CD4-positive, alpha-beta T cell treated with Interleukin-6 at 100 ng/mL for 8 hours (primary cell): ENCODE measurements around the gene TRMT11.
"Not testable (repeated sequence)": the region's sequence is repeated elsewhere in the genome, so short reads cannot be mapped to it uniquely, and the experiment has no call there.

Source experiments
- DNase-seq: peaks from one replicate; pipeline ENCODE4 v3.0.0-alpha.2; 2020; ENCODE audit warnings: mixed read lengths, low spot score

Gene TRMT11

DNA sequence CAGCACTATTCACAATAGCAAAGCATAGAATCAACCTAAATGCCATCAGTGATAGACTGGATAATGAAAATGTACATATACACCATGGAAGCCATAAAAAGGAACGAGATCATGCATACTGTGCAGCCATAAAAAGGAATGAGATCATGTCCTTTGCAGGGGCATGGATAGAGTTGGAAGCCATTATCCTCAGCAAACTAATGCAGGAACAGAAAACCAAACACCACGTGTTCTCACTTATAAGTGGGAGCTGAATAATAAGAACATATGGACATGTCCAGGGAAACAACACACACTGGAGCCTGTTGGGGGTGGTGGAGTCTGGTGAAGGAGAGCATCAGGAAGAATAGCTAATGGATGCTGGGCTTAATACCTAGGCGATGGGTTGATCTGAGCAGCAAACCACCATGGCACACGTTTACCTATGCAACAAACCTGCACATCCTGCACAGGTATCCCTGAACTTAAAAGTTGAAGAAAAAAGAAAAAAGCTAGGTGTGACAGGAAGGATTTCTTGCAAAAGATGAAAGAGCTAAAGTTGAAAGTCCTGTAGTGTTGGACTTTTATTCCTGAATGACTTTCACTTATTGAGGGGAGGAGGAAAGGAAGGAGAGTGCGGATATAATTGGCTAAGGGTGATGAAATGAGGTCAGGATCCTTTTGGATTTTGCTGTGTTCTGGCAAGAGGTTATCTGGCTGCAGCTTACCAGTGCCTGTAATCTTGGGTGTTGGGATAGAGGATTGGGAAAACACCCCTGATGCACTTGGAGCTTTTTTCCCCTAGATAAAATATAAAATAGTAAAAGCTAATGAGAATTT lies 8.5 kb downstream of the TRMT11 start:
- no peak for DNase-seq

DNA sequence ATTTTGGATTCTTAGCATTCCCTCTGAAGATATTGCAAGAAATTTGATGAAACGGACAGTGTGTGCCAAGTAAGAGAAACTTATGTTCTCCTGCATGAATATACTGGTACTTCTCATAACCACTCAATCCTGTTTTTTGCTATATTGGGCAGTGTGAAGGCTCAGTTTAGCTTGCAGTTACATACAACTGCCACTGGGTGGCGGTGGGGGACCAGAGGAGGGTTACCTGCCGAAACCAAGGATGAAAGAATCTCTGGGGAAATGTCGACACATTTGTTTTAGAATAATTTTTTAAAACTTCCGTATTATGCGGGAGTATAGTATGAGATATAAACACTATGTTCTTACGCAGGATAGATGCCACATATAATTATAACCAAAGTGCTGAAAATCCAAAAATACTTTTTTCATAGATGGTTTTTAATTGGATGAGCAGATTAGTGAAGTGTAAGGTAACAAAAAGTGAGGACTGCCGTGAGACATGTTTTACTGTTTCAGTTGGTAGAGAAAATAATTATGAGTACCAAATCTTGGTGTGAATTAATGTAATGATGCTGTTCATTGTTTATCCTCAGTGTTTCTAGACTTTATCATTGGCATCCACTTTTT lies 9.7 kb downstream of the TRMT11 start:
- DNase-seq = peak; percentile 70

DNA sequence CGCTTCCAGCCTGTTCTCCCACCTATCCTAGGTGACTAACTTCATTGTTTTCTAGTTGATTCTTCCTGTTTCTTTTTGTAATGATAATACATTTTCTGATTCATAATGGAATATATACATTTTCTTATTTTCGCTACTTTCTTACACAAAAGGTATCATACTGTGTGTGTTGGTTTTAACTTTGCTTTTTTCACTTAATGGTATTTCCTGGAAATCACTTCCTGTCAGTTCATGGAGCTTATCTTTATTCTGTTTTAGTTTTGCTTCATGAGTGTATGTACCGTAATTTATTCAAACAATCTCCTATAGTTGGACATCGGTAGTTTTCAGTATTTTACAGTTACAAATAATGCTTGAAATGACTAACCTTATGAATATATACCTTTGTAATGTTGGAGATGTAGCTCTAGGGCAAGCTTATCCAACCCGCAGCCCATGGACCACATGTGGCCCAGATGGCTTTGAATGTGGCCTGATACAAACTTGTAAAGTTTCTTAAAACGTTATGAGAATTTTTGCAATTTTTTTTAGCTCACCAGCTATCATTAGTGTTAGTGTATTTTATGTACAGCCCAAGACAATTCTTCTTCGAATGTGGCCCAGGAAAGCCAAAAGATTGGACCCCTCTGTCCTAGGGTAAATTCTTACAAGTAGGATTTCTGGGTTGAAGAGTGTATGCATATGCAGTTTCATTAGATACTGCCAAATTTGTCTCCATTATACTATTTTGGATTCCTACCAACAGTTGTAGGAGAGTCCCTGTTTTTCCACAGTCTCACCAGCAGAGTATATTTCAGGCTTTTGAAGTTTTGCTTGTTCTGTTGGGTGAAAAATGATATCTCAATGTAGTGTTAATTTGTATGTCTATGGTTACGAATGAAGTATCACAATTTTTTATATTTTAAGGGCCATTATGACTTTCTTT lies 16.7 kb downstream of the TRMT11 start:
- DNase-seq = no peak

DNA sequence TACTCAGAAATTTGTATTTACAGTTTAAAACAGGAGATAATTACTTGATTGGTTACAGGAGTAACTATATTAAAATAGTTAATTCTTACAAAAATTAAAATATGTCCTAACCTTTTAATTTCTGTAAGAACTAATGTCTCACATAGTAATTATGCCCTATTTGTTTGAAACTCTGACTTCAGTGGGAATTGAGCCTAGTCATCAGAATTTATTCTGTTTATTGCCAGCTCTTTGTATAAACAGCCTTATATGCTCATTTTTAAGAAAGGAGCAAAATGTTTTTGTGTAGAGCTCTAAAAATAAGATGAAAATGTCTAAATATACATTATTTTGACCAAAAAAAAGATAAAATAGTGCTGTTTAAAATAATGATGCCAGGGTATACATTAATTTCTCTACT lies 21.5 kb downstream of the TRMT11 start:
- DNase-seq = no peak

DNA sequence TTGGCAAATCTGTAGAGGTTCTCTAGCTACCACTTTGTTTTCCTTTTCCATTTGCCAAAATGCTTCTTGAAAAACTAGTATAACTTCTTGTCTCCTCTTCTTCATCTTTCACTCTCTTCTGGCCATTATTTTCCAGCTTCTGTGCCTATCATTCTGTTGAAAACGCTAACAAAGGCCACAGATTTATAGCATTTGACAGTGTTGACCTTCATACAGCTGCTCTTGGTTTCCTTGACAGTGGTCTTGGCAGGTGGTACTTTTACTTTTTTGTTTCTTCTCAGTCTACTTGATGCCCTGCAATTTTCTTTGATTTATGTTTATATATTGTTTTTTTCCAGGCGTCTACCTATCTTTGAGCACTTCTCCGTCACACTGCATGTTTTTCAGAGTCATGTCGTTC lies 23.7 kb downstream of the TRMT11 start:
- DNase-seq = no peak

DNA sequence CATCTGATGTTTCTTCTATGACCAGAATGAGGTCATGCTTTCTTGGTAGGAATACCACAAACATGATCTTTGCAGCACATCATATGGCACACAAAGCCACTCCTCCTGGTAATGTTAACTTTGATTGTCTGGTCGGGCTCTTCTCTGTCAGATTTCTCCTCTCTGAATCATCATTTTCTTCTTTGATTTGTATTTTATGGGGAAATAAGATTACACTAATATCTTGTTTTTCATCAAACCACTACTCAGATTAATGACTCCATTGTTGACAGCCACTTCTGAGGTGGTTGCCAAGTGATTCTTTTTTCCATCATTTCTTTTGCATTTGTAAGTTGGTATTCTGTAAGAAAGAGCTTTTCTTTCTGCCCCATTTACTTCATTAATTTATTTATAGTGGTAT lies 29.5 kb downstream of the TRMT11 start:
- no peak for DNase-seq

DNA sequence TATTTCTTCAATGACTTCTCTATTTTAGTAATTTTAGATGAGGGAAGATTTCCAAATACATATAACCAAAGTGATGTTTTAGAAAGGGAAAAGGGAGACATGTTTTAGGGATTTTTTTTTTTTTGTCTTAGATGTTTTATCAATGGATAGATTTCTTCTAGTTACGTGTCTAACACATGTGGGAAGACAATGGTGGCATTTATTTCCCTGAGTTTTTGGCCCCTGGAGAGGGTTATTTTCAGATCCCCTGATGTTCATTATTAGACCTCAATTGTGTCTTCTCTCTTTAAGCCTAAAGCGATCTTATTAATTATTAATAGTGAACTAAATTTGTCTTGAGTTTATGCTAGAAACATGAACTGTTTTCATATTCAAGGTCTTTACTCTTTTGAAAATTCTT lies 30.3 kb downstream of the TRMT11 start:
- no peak for DNase-seq

DNA sequence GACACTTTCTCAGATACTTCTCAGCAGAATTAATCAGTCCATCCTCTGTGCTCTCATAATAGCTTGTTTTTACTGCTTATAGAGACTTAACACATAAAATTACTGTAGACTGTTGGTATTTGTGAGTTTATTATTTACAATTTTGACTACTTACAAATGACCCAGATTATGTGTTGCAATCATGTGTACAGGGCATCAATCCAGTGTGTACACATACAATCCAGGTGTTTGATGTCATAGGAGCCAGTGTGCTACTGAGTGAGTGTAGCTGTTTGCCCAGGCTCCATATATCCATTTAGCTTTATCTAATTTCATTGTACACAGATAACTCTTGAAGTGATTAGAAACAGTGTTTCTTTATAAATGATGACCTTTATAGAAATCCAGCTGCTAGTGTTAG lies 31.3 kb downstream of the TRMT11 start:
- DNase-seq = no peak

DNA sequence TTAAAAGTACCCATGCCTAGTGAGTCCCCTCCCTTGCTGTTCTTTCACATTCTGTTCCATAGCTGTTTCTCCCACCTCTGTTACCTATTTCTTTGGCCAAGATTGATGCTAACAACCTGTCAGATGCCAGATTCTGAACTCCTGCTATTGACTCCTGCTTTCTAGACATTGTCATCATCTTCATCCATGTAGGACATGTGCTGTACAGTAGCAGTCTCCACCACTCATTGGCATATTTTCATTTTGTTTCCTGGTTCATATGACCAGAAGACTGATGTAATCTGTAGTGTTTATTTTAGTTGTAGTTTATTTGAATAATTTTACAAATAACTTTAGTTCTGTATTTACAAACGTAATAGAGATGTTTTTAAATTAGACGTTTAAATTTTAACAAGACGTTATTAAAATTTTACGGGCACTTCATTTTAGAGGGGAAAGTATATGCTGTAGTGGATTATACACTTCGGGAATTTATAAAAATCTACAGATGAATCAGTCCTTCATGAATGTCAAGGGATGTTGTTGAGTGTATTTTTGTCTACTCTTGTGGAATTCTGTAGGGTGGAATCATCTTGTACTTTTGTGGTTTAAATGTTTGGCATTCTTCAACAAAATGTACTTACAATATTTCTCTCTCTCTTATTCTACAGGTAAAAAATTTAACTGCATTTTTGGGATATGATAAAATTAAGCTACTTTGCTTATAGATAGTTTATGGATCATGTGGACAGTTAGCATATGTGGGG lies 34.1 kb downstream of the TRMT11 start:
- no peak for DNase-seq

DNA sequence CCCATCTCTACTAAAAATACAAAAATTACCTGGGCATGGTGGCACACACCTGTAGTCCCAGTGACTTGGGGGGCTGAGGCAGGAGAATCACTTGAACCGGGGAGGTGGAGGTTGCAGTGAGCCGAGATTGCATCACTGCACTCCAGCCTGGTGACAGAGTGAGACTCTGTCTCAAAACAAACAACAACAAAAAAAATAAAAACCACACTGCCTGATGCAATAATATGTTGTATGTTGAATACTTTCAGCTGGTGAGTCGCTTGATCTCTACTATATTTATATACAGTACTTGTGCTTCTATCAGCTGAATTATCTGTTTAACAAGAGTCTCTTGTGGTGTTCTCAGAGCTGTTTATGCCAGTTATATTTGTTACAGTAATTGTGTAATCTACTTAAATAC lies 37.1 kb downstream of the TRMT11 start:
- DNase-seq = not testable (repeated sequence)

DNA sequence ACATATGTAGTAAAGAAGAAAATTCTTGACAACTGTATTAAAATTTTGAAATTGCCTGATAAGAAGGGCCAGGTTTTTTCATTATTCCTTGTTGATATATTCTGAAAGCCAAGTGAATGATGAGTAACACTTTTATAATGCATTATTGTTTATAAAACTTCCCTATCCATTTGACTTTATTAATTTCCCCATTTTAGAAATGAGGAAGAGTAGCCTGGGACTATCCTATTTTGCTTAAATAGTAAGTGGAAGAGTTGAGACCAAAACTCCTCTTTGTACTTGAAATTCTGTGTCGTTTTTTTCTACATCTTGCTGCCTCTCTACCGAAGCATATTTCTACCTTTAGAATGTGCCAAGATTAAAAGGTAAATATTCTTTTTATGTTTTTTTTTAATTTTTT lies 39.7 kb downstream of the TRMT11 start:
- DNase-seq = no peak

DNA sequence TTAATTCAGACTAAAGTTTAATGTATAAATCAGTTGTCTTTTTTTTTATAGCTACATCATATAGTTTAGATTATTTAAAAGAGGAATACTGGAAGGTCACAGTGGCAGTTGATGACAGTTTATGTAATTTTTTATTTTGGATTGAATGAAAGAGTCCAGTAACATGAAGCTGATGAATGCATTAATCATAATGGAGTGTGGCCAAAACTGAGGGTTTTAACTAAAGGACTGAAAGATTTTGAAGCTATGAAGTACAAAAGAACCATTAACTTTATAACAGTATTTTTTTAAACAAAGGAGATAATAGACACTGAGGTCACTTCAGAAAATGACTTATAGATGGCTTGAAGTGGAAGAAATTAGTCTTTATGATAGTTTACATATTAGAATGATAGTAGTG lies 41.3 kb downstream of the TRMT11 start:
- no peak for DNase-seq

DNA sequence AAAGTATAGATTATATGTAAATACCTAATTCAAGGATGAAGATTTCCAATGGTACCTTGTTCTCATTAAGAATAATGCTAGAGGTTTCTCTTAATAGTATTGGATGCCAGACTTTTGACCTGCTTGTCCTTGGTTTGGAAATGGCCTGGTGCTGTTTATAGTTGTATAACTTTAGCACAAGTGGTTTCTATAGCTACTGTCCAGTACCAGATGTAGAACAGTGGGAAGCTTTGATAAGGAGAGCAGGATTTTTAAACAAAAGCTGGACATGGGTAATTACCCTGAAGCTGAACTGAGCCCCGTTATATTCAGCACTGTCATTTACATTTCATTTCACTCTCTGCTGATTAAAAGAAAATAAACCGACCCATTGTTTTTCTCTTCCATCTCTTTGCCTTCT lies 43.7 kb downstream of the TRMT11 start:
- DNase-seq = no peak

DNA sequence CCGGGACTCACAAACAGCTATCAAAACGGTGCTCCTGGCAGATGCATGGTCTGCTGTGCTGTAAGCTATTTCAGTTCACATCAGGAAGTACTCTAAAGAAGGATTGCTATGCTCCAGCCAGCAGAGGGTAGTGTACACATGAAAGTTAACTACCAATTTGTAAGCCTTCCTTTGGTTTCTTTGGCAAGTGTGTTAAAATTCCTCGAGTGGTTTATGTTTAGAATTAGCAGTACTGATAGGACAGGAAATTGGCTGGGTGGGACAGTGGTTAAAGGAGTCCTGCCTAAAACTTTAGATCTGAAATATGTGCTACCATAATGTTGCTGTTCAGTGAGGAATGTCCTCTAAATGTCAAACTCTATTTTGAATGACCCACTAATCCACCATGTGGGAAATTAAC lies 47.4 kb downstream of the TRMT11 start:
- DNase-seq = no peak

DNA sequence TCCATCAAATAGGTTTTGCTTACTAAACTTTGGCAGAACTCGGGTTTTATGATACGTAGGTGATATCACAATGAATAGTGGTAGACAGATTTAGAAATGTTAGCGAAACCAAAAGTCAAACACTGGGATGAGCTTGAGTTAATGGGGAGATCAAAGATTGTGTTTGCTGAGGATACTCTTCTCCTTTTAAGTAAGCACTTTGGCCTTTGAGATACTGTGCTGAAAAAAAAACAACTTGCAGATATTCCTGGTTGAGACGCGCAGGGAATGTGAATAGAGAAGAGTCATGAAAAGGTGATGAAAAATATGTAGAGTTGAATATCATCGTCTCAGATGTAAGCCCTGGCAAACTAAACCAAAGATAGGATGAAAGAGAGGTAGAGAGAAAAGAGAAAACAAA lies 48.3 kb downstream of the TRMT11 start:
- no peak for DNase-seq

DNA sequence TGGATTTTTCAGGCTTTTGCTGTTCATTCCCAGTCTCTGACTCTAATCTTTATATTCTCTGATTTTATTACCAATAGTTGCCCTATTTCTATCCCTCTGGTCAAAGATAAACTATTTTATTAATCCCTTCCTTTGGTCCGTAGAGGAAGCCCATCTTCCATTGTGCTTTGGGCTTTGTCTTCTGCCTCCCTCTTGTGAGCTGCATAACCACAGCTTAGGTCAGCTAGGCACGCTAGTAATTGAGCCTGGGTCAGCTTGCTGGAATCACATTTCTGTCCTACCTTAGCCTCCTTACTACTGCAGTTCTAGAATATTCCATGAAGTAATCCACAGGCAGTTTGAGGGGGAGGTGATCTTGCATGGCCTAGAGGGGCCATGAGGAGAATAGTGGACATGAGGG lies 49.4 kb downstream of the TRMT11 start:
- DNase-seq = no peak

DNA sequence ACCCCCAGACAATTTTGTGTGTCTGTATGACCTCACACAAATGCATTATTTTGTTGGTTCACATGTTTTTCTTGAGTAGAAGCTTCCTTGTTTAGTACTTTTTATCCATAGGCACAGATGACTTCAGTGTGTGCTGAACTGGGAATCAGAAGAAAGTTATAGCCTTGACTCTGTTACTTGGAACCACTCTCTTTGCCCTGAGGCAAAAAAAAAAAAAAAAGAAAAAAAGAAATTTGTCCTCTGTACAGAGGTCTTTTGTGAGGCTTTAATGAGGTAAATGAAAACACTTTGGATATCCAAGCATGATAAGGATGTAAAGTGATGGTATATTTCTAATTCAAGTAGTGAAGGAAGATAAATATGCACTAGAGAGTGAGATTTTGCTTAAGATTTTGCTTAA lies 51.9 kb downstream of the TRMT11 start:
- DNase-seq = no peak

DNA sequence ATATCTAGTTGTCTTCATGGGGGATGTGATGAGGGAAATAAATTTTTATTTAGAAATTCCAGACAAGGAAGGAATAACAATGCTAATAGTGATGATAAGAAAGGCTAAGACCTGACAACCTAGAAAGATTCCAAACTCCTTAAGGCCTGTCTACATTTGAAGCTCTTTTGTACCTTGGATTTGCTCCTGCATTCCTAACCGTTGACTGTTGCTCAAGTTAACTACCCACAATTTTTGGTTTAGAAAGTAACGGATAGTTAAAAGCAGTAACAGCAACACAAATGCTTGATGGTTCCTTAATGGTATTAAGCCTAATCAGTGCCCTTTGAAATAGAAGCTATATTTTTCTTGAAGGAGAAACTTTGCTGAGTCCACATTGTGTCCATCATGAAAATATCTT lies 52.9 kb downstream of the TRMT11 start:
- no peak for DNase-seq

DNA sequence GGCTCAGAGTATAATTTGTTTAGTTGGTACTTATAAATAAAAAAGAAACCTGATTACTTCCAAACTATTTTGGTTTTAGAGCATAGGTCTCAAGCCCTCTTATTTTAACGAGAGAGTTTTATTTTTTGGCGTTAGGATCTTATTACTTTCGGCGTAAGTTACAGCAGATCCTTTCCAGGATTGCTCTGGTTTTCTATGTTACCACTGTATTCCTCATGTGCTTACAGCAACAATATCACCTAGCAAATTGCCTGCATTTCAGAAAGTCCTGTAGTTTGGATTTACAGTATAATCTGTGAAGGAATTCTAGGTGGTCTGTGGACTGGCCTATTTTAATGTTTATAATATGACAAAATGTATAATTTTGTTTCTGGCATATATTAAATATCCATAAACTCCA lies 54.1 kb downstream of the TRMT11 start:
- no peak for DNase-seq

DNA sequence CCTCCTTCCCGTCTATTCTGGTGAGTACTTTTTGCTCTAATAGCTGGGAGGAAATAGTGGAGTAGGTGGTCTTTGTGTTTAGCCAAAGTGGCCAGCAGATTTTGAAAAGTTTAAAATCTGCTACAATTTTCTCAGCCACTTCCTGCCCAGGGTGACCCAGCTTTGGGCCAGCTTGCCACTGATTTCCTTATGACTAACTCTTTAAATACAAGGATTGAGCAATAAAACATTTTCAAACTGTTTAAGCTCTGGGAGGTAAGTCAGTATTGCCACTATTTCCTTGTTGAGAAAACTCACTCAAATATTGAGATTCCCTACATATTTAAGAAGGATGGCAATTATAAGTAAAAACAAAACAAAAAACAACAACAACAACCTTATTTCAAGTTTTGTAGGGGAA lies 54.5 kb downstream of the TRMT11 start:
- no peak for DNase-seq

DNA sequence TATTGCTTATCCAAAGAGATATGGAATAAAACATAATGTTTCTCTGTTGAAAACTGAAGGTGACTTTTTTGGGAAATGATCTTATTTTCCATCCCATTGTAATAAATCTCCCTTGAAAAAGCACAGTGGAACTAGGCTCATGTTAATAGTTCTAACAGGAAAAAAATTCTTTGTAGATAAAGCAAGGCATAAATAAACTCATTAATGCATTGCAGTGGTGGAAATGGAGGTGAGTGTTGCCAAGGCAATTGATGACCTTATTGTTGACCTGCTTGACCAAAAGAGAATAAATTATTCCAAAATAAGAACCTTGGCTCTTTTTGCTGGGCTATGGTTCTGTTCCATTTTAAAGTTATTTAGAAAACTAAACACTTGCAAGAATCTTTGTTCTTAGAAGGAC lies 55.2 kb downstream of the TRMT11 start:
- DNase-seq = no peak

DNA sequence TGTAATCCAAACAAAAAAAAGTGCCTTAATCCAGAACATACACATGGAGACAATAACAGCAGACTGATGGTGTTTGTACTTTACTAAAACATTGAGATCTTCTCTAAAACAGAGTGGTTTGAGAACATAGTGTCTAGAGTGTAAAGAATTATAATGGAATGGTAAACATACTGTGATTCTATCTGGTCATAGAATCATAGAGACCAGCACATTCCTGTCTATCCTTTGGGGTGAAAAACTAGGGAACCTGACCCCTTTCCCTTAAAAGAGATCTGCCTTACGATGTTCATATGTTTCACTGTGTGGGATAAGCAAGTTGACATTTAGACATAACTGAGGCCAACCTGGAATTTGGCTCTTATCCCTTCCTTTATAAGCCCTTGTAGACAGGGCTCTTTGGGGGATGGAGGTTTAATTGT lies 55.7 kb downstream of the TRMT11 start:
- no peak for DNase-seq
